Fibroblast of skin of back (primary cell): Measurements from ENCODE around the gene RAB23.
A peak's percentile ranks its signal among the peaks of the same experiment; 100 is the strongest.

Source experiments
- DNase-seq: peaks from one replicate; pipeline ENCODE4 v3.0.0-alpha.2; 2013

Gene RAB23

DNA sequence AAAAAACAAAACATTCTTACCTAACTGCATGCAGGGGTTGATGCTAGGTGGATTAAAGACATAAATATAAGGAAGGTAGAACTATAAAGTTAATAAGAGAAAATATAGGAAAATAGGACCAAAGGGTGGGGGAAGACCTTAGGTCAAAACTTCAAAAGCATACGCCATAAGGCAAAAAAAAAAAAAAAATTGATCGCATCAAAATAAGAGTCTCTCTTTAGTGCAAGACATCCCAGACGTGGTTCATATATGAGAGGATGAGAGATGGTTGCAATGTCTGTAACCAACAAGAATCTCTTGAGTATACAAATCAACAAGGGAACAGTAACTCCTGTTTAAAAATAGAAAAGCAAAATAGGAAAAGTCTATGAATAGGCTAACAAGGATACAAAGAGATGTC, 41.5 kb downstream of the RAB23 start:
- DNase-seq, result no peak

DNA sequence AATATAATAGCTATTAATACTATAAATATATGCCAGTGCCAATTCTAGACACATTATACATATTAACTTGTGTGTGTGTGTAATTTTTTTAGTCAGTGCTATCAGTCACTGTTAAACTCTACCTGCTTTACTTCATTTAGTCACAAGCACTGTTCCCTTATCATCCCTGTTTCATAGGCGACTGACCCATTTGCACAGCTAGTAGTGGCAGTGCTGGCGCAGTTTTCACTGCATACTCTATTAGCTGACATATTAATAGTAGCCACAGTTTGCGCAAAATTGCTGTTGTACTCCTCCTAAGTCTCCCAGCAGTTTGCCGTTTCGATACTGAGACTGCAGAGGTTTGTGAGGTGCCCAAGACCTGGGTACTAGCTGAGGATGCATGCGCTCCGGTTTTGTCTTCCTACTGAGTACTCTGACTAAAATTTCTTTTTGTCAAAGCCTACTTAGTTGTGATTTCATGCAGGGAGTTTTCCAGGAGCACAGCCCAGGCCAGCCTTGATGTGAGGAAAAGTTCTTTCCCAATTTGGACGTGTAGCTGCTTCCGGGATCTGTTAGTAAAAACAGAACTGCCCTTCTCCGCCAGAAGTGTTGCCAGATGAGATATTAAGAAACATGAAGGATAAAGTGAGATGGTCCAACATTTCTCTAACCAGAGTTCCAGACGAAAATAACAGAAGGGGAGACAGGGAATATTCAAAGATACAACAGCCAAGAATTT, 44.4 kb downstream of the RAB23 start:
- DNase-seq, result no peak

DNA sequence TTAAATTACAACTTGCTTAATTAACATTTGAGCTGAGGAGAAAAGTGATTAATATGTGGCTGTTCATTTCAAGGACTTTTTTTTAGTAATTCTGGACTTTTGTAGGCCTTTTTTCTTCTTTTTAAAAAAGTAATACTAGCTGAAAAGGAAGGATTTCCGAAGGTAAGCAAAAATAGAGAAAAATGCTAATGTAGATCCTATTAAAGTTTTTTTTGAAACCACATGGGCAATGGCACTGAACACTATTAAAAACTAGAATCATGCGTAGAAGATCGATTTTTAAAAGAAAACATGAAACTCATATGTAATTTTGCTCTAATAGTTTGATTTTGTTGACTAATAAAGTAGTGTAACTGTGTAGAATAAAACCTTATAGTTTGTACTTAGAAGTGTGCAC, 47.6 kb downstream of the RAB23 start:
- DNase-seq, result no peak

DNA sequence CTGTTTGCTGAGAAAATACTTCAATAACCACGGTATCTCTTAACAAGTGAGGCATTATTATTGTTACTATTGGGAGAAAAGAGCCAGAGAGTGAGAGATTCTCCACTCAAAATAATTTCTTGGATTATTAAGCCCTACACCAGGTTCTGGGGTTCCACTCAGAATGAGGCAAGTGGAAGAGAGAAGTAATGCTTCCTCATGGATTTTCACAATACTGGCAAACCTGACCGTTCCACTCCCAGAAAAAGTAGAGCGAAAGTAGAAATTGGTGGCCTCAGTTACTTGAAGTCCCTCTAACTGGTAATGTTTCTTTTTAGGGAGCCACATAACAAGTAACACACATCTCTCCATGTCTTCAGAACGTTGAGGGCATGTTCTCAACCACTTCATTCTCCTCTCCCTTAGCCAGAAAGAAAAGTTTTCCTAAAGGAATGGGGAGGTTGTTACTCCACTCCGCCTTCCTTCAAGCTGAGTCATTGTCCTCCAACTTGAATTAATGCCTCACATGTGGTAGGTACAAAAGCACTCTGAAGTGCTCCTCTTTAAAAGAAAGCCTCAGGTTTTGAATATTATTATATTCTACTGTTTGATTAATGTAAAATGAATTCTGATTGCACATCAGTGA, 48.1 kb downstream of the RAB23 start:
- peak; percentile 87 for DNase-seq

DNA sequence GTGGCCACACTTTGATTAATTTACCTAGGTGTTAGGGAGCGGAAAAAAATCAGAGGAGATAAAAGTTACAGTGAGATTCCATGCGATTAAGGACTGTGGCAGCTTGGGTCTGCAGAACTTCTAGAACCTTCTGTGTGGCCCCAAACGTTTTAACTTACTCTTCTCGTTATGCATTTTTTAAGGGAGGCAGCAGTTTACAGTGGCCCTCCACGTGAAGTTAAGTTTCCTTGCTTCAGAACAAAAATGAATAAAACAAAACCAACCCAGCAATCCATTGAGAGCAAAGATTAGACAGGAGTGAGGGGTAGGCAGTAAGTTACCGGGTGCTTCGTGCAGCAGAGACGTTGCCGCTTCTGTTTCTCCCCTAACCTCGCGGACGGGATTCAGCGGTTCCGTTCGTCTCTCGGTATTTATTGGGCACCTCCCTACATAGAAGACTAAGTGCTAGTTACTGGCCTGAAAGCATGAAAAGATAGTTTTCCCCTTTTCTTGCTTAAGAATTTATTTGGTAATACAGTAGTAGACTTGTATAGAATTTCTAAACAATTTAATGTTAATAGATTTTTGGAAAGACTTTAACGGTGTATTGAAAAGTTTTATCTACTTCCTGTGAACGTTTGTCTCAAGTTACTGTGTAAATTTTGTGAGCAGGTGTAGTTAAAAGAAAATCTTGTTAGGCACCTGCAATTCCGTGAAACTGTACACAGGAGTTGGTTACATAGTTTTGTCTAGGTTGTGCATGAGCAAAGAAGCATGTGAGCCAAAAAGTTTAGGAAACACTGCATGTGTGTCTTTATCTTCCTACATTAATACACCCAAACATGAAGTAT, 48.8 kb downstream of the RAB23 start:
- DNase-seq, result peak; percentile 30

DNA sequence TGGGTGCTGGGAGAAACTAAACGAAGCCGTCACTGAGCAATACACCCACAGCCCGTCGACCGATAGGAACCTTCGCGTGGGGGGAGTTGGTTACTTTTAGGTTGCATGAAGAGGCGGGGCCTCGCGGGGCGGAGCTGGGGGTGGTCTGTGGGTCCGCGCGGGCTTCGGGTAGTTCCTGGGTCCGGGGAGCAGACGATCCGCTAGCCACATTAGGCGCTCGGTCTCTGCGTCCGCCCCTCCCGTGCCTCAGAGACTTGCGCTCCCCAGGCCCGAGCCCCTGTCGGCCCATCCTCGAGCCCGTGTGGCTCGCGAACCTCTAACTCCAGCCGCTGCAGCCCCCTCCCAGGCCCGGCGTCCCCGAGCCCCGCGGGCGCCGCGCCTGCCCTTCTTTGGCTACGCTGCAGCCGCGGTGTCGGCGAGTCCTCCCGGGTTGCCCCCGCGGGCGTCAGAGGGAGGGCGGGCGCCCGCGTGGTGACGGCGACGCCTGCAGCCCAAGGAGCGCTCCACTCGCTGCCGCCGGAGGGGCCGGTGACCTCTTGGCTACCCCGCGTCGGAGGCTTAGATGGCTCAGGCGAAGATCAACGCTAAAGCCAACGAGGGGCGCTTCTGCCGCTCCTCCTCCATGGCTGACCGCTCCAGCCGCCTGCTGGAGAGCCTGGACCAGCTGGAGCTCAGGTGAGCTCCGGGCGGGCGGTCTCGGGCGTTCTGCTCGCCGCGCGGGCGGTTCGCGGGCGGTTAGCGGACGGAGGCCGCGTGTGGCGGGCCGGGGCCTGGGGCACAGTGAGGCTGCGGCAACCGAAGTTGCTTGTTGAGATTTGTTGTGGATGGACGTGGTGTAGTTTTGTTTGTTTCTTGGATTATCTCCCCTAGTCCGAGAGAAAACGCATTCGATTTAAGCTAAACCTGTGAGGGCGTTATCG, 49.7 kb downstream of the RAB23 start, which contains the start of gene BAG2:
TSS of gene BAG2 (plus strand) at position 191 of the 920 bp plus-strand sequence. CDS start at position 563, 372 bp downstream.
- peak; percentile 90 for DNase-seq

DNA sequence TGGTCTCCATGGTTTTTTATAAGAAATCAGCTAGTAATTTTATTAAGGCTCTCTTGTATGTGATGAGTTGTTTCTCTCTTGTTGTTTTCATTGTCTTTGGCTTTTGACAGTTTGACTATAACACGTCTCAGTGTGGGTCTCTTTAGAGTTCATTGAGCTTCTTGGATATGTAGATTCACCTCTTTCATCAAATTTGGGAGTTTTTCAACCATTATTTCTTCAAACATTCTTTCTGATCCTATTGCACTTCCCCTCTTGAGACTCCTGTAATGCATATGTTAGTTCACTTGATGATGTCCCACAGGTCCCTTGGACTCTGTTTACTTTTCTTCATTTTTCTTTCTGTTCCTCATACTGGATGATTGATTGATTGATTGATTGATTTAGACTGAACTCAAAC, 57.0 kb downstream of the RAB23 start:
- no peak for DNase-seq

DNA sequence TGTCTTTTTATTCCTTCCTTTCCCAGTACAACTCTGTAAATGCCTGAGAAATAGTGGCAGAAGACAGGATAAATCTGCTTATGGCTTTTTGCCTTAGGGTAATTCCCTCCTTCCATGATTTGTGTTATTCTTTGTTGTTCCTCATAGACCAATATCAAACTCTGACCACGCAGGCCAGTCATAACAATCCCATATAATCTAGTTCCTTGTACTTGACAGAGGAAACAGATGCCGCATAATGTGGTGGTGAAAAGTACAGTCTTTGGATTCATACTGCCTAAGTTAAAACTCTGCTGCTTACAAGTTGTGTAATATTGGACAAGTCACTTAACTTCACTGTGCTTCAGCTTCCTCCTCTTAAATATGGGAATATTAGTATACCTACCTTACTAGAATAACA, 58.2 kb downstream of the RAB23 start:
- no peak for DNase-seq

DNA sequence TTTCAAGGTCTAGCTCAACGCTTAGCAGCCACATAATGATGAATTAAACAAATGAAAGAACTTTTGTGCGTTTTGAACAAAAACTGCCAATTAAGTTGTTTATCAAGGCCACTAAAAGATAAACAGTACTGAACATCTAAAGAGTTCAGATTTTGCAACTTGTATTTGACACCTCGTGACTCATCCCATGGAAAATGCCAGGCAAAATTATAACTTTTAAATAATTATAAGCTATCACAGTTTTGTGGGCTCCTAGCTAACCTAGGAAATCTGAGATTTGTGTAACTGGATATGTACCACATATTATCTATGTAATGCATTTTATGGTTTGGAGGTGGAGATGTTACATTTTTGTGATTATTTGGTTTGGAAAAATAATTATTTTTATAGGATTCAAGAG, 59.6 kb downstream of the RAB23 start:
- no peak for DNase-seq

DNA sequence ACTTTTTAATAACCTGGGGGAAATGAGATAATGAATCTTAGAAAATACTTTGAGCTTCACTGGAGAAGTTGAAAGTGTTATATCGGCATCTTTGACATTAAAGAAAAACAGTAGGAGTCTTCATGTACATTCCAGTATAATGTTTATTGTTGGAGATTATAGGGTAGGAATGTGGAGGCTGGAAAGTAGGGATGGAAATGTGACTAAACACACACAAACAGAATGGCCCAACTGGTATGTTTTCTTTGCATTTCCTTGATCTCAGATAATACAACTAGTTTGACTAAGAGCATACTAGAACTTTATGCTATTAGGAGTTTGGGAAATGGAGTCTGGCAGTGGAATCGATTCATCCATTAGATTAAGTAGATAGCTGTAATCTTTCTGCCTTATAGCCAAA, 60.1 kb downstream of the RAB23 start:
- DNase-seq, result peak; percentile 84

DNA sequence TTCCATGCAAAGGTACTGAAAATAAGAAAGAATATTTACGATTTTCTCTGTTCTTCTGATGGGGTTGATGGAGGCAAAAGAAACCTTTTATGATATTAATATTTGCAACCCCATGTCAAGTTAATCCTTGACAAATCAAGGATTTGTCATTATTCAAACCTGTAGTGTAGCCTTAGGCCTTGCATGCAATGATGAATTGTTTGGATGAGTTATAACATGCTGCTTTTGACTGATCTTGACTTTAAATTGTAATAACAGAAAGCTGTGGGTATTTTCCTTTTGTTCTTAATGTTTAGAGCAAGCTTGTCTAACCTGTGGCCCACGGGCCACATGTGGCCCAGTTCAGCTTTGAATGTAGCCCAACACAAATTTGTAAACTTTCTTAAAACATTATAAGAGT, 63.0 kb downstream of the RAB23 start:
- DNase-seq, result no peak

DNA sequence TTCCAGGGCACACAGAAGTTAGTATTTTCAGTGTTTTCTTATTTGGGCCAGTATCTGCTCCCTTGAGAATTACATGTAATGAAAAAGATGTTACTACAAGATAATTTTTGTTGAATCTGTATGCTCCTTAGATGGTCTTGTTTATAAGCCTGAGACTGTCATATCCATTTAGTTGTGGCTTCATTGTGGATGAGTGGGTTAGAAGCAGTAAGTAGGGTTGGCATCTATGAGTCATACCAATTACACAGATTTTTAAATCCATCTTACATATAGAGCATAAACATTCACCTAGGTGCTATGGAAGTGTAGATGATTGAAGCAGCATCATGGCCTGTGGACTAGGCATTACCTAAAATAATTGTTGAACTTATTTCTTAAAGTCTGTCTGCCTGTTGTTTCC, 63.4 kb downstream of the RAB23 start:
- DNase-seq, result peak; percentile 48

DNA sequence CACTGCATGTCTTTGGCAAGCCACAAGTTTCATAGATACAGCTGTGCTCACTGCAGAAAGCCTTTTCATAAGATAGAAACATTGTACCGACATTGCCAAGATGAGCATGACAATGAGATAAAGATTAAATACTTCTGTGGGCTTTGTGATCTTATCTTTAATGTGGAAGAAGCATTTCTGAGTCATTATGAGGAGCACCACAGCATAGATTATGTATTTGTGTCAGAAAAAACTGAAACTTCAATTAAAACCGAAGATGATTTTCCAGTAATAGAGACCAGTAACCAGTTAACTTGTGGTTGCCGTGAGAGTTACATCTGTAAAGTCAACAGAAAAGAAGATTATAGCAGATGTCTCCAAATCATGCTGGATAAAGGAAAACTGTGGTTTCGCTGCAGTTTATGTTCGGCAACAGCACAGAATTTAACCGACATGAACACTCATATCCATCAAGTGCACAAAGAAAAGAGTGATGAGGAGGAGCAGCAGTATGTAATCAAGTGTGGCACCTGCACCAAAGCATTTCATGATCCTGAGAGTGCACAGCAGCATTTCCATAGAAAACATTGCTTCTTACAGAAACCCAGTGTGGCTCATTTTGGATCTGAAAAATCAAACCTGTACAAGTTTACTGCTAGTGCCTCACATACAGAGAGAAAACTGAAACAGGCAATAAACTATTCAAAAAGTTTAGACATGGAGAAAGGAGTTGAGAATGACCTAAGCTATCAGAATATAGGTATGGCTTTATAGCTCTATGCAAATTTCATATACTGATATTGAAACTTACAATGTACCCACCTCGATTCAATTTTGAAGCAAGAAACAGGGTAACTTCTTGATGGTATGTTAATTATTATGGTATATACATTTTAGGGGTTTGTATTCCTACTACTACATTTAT, 73.9 kb downstream of the RAB23 start:
- no peak for DNase-seq

DNA sequence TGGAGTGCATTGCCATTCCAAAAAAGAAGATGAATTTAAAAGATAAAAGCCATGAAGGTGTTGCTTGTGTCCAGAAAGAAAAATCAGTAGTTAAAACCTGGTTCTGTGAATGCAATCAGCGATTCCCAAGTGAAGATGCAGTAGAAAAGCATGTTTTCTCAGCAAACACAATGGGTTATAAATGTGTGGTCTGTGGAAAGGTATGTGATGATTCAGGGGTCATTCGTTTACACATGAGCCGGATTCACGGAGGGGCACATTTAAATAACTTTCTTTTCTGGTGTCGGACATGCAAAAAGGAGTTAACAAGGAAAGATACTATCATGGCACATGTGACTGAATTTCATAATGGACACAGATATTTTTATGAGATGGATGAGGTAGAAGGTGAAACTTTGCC, 74.7 kb downstream of the RAB23 start:
- no peak for DNase-seq

DNA sequence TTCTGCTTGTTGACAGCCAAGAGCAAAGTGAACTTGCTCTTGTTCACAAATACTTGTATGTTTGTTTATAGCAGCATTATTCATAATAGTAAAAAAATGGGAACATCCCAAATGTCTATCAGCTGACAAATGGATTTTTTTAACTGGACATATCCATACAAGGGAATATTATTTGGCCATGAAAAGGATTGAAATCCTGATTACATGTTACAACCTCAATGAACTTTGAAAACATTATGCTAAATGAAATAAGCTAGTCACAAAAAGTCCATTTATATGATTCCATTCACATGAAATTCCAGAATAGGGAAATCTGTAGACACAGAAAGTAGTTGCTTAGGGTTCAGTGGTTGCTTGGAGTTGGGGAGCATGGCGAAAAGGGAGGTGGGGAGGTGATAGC, 78.4 kb downstream of the RAB23 start:
- no peak for DNase-seq

DNA sequence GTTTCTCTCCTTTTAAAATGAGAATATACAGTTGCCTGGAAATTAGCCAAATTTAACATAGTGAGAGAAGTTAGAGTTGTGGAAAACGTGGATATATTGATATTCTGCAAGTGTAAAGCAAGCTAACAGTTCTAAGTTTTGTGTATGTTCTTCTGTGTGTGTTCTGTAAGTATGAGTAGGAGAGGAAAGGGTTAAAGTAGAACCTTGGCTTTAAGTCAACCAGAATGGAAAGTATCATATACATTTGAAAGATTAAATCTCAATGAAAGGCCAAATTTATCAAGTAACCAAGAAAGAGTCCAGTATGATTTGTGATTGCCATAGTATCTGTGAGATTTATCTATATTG, 80.0 kb downstream of the RAB23 start:
- no peak for DNase-seq

DNA sequence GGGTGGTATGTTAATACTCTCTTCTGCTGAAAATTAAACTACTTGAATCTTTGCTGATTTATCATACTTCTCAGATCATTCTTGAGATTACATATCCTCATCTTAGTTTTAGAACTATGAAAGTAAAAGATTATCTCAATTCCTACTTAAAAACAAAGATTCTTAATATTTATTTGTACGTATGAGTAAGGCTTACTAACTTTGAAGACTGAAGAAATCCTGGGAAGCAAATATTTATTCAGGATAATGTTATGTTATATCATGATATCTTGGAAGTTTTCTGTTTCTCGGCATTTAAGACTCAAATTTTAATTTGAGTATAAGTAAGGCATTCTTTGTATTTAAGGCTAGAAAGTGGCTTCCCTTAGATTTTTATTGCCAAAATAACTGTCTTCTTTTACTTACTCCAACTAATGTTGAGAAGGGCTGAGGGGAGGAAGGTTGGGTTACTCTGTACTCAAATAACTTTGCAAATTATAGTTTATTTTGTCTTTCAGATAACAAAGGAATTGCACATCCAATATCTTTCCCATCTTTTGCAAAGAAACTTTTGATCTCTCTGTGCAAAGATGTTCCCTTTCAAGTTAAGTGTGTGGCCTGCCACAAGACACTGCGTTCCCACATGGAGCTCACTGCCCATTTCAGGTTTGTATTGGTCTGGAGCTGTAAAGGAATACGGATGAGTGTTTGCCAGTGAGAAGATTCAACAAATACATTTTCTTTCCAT, 80.5 kb downstream of the RAB23 start:
- DNase-seq, result no peak

DNA sequence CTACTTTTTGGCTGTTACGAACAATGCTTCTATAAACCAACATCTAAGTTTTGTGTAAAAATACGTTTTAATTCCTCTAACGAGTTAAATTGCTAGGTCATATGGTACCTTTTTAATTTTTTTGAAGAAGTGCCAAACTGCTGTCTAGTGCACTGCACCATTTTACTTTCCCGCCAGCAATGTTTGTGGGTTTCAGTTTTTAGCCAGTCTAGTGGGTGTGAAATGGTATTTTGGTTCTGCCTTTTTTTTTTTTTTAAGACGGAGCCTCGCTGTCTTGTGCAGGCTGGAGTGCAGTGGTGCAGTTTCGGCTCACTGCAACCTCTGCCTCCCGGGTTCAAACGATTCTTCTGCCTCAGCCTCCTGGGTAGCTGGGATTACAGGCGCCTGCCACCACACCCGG, 84.1 kb downstream of the RAB23 start:
- DNase-seq, result no peak

DNA sequence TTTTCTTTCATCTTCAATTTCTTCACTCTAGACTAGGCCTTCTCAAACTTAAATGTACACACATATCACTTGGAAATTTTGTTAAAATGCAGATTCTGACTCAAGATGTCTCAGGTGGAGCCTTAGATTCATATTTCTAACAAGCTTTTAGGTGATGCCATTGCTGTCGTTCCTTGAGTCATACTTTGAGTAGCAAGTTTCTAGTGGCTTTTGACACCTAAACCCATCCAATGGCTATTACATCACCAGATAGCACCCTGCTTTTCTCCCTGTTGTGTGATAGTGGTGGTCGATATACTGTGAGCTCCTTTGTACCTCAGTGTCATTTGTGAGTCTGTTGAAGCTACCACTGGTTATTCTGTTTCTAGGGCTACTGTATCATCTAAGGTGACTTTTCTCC, 84.8 kb downstream of the RAB23 start:
- no peak for DNase-seq
